Measurements from ENCODE around the gene CDC42EP4.

Gene CDC42EP4

DNA sequence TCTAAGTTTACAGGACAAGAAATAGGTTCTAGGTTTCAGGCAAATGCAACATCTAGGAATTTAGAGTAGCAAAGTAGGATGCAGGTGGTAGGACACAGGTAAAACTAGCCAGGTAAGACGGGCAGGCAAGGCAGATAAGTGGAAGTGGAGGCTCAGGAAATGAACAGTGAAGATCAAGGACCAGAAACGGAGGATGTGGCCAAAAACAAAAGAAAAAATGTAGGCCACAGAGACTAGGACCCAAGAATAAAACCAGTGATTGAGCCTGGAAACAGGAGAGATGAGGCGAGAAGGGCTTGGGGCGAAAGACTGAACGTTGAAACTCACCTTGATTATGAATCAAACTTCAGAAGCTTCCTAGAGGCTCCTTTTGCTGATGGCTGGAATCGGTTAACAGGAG, 74.1 kb downstream of the CDC42EP4 start:
- H3K9ac ChIP-seq (ENCODE audit: low read depth, low read length) = no peak overlapping the region
- no peaks in the 10 kb centered on the region for H3K27me3 ChIP-seq (ENCODE audit: control insufficient read depth, insufficient read depth, low read length)
- no peak overlapping the region for H3K4me3 ChIP-seq (ENCODE audit: low read depth, low read length)
- H3K27ac ChIP-seq (ENCODE audit: low read depth, low read length) = no peak overlapping the region
- 0 out of 2 replicates have a peak, but pooled peaks cover 2% of the 10 kb centered on the region for H3K4me1 ChIP-seq (ENCODE audit: control insufficient read depth, insufficient read depth, low read length)
- peaks cover 74% of the 10 kb centered on the region for H3K36me3 ChIP-seq (ENCODE audit: control insufficient read depth, insufficient read depth, low read length)
- no peaks in the 10 kb centered on the region for H3K9me3 ChIP-seq (ENCODE audit: control insufficient read depth, insufficient read depth, low read length)

GRCh38 chr17:73234736-73235135, 77.1 kb downstream of the CDC42EP4 start:
- Histone ChIP-seq H3K27ac (ENCODE audit: low read depth, low read length) (no peak overlapping the region), H3K36me3 (ENCODE audit: control insufficient read depth, insufficient read depth, low read length) (peaks cover 47% of the 10 kb centered on the region), H3K4me1 (ENCODE audit: control insufficient read depth, insufficient read depth, low read length) (peaks cover 10% of the 10 kb centered on the region)

More at GRCh38 chr17:73234736-73235135, 77.1 kb downstream of the CDC42EP4 start:
- H3K27me3 ChIP-seq (ENCODE audit: control insufficient read depth, insufficient read depth, low read length) = no peaks in the 10 kb centered on the region
- H3K9me3 ChIP-seq (ENCODE audit: control insufficient read depth, insufficient read depth, low read length) = no peaks in the 10 kb centered on the region
- H3K9ac ChIP-seq (ENCODE audit: low read depth, low read length) = no peak overlapping the region
- H3K4me3 ChIP-seq (ENCODE audit: low read depth, low read length) = no peak overlapping the region

All from HUES48 (cell line).